ENCODE data around the gene MNAT1.
"Not testable (repeated sequence)": the region's sequence is repeated elsewhere in the genome, so short reads cannot be mapped to it uniquely, and the experiment has no call there.

The MNAT1 gene

DNA sequence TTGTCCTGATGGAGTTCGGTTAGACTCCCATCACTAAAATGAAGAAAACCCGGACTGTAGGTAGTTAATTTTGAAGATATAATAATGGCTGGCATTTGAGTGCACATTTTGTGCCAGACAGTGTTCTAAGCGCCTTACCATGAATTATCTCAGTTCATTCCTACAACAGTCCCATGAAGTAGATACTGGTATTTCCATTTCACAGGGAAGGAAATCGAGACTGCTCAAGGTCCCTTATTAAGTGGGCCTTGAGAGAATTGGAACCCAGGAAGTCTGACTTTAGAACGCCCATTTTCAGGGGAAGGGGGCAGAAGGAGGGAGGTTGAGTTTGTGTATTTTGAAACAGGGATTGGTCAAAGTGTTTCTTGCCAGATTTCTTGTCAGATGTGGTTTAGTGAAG is 855 bp downstream of the MNAT1 start:
- DNase-seq = no peak
- in situ Hi-C loops (cut with MboI; ENCODE audit: low pct_unique_long_range_greater_than_20kb, low sequenced_read_pairs) = no loop called here

DNA sequence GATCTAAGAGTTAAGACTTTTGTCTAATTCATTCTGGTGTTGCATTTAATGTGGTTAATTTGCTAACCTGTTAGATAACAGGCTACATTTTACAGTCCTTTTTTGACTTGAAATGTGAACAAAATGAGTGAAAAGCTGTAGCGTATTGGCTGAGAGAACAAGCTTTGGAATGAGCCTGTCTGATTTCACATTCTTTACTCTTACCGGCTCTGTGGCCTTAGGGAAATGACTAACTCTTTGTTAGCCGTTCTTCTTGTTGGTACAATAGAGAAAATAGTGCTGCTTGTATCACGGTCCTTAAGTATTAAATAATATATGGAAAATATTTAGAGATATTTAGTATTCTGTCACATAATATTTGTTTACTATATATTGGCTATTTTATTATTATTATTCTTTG is 1.9 kb downstream of the MNAT1 start:
- in situ Hi-C loops (cut with MboI; ENCODE audit: low pct_unique_long_range_greater_than_20kb, low sequenced_read_pairs) = no loop called here
- no peak for DNase-seq

DNA sequence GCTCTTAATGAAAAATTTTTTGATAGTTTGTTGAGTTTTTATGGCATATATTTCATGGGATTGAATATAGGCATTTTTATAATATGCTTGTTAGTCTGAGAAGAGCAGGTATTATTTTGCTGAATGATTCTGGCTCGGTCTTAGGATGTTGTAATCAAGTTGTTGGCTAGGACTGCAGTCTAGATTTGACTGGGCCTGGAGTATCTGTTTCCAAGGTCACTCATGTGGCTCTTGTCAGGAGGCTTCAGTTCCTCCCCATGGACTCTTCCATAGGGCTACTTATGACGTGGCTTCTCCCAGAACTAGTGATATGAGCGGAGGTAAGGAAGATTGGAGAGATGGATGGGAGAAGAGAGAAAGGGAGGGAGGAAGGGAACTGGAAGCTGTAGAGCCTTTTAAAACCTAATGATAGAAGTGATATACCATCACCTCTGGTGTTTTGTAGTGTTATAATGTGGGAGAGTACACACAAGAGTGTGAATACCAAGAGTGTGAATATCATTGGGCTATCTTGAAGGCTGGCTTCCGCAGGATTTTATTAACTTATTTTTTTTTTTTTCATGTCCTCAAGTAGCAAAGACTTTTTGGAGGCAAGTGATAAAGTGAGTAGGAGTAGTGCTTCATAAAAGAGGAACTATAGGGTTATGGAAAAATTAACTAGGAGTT is 4.4 kb downstream of the MNAT1 start:
- in situ Hi-C loops (cut with MboI; ENCODE audit: low pct_unique_long_range_greater_than_20kb, low sequenced_read_pairs) = no loop called here
- DNase-seq = peak; percentile 38

DNA sequence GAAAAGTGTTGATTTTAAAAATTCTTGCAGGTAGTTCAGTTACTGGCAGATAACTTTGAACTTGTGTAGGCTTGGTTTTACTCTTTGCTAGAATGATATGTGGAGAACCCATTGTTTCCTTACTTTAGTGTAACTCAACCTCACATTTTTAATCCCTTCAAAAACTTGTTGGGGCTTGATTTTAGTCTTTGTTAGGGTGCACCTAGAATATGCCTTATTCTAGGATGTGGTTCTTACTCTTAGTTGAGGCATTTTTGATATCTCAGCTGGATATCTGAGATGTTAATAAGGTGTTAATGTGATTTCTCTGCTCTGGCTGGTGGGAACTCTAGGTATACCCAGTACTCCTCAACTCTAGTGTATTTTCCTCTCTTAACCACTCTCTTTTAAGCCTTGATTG is 10.0 kb downstream of the MNAT1 start:
- in situ Hi-C loops (cut with MboI; ENCODE audit: low pct_unique_long_range_greater_than_20kb, low sequenced_read_pairs) = no loop called here
- no peak for DNase-seq

DNA sequence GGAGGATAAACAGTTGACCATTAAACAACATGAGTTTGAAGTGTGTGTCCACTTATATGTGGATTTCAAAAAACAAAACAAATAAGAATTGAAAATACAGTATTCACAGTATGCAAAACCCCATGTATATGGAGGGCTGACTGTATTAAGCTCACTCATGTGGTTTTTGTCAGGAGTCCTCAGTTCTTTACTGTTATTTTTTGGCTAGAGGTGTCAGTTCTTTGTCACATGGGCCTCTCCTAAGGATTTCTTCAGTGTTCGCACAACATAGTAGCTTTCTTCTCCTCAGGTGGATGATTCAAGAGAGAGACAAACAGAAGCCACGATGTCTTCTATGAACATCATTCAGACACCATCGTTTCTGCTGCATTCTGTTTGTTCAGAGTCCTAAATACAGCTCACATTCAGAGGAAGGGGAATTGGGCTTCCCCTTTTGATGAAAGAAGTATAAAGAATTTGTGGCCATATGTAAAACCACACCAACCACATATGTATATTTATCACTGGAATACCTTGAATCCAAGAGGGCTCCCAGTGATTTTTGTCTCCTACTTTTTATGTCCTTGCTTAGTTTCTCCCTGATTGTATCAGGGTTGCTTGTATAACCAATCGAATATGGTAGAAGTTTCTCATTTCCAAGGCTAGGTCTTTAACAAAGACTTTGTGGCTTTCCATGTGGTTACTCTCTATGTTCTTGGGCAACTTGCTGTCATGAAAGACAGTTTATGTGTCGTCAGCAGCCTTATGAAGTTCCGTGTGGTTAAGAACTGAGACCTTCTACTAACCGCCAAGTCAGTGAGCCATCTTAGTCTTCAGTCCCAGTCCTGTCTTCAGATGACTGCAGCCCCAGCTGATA is 18.9 kb downstream of the MNAT1 start:
- in situ Hi-C loops (cut with MboI; ENCODE audit: low pct_unique_long_range_greater_than_20kb, low sequenced_read_pairs) = no loop called here
- peak; percentile 93 for DNase-seq

DNA sequence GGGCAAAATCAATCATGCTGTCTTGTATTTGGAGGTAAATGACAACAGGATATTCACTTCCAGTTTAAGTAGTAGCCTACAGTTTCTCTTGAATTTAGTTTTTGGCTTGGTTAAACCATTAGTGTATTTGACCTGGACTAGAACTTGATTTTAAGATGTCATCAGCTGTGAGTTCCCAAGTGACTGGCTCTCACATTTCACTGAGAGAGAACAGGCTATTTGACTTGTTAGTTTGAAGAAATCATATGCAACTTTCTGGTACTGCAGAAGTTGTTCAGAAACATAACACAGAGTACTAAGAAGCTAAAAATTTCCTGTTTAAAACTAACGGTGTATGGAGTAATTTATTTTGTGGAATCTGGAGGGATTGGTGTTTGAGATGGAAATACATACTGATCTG is 22.3 kb downstream of the MNAT1 start:
- in situ Hi-C loops (cut with MboI; ENCODE audit: low pct_unique_long_range_greater_than_20kb, low sequenced_read_pairs) = no loop called here

DNA sequence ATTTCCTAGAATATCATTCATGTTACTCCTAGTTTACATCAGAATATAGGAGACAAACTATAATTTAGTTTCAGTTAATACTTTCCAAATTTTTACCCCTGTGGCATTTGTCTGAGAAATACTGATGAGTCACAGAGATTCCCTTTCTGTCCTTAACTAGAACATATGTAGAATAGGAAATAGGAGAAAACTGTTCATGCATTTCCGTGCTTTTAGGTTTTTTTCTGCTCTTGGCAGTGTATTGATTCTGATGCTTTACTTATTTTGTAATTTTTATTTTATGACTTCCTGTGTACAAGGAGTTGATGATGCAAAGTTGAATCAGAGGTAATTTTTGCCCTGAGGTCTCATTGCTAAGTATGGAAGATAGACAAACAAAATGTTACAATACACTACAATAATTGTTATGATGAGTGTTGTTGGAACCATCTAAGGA is 23.0 kb downstream of the MNAT1 start:
- DNase-seq = no peak
- in situ Hi-C loops (cut with MboI; ENCODE audit: low pct_unique_long_range_greater_than_20kb, low sequenced_read_pairs) = no loop called here

More for the DNA sequence above, 22.3 kb downstream of the MNAT1 start:
- DNase-seq = no peak

DNA sequence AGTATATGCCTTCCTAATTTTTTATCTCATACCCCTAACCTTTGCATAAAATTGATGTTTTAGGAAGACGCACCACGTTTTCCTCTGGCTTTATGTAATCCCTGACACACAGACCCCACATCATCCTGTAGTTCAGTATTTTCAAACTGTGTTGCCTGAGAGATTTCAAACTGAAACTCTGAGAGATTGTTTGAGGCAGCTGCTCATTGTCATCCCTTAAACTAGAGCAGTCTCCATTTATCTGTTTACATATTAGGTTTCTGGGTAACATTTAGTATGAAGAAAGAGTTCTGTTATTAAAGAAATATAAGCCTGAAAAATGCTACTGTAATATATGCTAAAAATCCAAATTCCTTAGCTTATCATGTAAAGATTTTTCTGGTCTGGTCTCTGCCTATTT is 24.3 kb downstream of the MNAT1 start:
- in situ Hi-C loops (cut with MboI; ENCODE audit: low pct_unique_long_range_greater_than_20kb, low sequenced_read_pairs) = no loop called here
- no peak for DNase-seq

DNA sequence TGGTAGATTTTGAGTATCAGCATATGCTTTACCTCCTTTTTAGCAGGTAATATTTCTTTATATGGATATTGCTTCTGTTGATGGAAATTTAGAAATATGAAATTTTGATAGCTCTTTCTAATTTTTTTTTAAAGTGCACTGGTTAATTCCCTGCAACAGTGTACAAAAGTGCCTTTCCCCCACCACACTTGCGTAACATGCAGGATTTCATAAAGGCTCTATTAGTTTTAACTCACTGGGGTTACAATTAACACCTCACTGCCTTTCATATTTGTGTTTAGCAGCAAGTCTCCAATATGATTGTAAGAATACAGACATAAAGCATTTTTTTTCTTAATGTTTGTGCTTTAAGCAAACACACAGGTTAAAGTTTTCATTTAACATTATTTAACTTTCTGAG is 25.6 kb downstream of the MNAT1 start:
- no peak for DNase-seq
- in situ Hi-C loops (cut with MboI; ENCODE audit: low pct_unique_long_range_greater_than_20kb, low sequenced_read_pairs) = no loop called here

DNA sequence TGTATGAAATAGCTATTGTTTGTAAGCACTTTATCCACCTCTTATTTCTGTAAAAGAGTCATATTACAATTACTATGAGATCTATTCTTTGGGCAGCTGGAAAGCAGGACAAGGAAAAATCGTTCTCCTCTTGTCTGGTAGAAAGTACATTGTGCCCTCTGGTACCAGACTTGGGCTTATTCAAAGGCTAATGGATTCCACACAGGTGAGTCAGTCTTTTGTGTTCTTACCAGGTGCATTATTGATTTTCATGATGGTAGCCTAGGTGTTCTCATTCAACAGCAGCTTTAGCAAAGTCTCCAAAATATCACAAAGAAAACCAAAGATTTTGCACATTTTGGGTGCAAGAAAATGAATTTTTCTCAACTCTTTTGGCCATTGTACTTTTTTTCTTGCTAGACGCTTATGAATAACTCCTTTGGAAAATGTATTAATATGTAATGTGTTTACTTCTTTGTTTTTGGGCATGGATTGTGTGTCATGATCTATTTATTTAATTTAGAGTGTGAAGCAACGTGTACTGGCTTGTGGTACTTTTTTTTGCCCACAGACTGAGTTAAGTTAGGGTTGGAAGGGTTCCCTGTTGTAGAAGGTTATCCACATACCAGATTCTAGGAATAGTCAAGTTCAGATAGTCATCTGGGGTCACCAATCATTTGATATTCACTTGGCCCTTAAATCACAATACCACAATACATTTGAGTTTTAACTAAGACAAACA is 26.2 kb downstream of the MNAT1 start:
- in situ Hi-C loops (cut with MboI; ENCODE audit: low pct_unique_long_range_greater_than_20kb, low sequenced_read_pairs) = no loop called here
- no peak for DNase-seq

DNA sequence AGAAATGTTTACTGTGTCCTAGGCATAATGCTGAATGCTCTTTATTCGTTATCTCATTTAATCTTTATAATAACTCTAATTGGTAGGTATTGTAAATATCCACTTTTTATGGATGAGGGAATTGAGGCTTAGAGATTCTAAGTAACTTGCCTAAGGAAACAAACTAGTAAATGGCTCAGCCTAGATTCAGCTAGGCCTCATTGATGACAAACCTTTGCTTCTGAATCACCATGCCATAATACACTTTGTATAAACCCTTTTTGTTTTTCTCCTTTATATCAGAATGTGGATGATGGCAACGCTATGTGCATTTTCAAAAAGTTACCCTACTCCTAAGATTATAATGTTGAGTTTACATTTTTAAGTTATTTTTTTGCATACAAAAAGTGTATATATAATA is 34.0 kb downstream of the MNAT1 start:
- DNase-seq = no peak
- in situ Hi-C loops (cut with MboI; ENCODE audit: low pct_unique_long_range_greater_than_20kb, low sequenced_read_pairs) = no loop called here

DNA sequence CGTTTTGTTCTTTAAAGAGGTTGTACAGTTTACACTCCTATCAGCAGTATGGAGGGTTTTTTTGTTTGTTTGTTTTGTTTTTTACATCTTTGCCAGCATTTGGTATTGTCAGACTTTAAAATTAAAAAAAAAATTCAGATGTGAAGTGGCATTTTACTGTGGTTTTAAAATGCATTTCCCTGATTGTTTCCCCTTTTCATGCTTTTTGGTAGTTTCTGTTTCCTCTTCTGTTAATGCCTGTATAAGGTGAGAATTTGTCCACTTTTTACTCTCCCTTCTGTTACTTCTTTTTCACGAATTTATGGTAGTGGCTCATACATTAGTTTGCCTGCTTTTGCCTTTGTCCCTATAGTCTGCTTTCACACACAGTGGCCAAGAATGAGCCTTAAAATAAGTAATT is 36.6 kb downstream of the MNAT1 start:
- peak; percentile 9 for DNase-seq
- in situ Hi-C loops (cut with MboI; ENCODE audit: low pct_unique_long_range_greater_than_20kb, low sequenced_read_pairs) = no loop called here

DNA sequence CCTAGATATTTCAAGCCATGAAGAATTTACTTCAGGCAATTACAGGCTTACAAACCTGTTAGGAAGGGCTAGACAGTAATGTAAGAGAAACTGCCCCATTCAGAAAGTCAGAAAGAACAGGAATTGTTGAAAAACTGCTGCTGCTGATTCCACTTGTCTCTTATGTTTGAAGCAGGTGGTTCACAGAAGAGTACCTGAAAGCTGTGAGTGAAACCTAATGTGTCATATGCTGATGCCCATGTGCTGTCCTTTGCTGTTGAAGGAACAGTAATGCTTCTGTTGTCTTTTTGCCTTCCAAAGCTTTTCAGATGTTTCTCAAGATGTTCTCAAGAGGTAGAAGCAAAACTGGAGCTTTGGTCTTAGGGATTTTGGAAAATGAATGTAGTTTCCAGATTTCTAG is 39.0 kb downstream of the MNAT1 start:
- DNase-seq = no peak
- in situ Hi-C loops (cut with MboI; ENCODE audit: low pct_unique_long_range_greater_than_20kb, low sequenced_read_pairs) = no loop called here

DNA sequence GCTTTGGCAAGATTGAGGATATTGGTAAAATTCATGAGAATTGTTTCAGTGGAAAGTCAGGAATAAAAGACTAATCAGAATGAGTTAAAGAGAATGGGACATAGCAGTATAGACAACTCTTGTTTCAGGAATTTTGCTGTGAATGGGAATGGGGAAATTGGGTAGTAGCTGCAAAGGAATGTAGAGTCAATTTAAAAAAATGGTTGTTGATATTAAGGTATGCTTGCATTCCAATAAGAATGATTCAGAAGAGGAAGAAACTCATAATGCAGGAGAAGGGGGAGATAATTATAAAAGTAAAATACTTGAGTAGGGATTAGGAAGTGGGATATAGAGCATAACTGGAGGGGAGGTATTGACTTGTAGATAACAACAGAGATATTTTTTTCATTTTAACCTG is 40.7 kb downstream of the MNAT1 start:
- in situ Hi-C loops (cut with MboI; ENCODE audit: low pct_unique_long_range_greater_than_20kb, low sequenced_read_pairs) = no loop called here
- DNase-seq = no peak

DNA sequence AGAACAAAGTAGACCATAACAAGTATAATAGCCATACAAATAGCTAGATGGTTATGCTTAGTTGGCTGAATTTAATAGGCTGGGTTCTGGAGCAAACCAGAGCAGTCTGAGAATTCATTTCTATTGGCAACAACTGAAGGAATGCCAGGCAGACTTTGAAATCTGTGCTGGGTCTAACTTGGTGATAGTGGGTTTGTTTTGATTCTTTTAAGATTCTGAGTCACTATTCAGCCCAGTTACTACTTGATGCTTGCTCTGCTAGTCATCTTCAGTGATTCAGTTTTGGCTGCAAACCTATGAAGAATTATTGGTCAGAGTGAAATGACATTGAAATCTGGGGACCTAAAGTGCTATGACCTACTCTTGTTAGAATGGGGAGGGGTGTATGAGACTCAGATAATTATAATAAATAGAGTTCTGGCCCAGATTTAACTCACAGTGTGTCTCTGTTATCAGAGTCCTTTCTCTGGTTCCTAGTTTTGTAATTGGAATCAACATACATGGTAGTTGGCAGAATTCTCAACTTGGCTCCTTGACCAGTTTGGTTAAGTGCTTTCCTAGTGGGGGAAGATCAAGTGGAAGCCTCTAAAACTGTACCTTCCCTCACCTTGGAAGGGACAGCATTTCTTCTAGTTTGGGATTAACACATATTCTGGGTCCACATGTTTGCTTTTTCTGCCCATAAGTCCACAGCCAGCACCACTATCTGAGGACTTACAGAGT is 43.5 kb downstream of the MNAT1 start:
- in situ Hi-C loops (cut with MboI; ENCODE audit: low pct_unique_long_range_greater_than_20kb, low sequenced_read_pairs) = no loop called here
- DNase-seq = no peak

DNA sequence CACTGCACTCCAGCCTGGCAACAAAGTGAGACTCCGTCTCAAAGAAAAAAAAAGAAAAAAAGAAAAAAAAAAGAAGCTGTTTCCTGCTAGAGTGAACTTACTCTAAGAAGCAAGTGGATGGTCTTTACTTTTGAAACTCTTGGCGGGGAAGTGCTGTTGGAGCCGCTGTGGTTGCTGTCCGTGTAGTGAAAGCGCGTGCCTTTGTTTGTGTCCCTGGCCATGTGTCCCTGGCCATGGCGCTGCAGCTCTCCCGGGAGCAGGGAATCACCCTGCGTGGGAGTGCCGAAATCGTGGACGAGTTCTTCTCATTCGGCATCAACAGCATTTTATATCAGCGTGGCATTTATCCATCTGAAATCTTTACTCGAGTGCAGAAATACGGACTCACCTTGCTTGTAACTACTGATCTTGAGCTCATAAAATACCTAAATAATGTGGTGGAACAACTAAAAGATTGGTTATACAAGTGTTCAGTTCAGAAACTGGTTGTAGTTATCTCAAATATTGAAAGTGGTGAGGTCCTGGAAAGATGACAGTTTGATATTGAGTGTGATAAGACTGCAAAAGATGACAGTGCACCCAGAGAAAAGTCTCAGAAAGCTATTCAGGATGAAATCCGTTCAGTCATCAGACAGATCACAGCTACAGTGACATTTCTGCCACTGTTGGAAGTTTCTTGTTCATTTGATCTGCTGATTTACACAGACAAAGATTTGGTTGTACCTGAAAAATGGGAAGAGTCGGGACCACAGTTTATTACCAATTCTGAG is 45.4 kb downstream of the MNAT1 start:
- DNase-seq; in situ Hi-C loops (cut with MboI; ENCODE audit: low pct_unique_long_range_greater_than_20kb, low sequenced_read_pairs): not testable (repeated sequence)

DNA sequence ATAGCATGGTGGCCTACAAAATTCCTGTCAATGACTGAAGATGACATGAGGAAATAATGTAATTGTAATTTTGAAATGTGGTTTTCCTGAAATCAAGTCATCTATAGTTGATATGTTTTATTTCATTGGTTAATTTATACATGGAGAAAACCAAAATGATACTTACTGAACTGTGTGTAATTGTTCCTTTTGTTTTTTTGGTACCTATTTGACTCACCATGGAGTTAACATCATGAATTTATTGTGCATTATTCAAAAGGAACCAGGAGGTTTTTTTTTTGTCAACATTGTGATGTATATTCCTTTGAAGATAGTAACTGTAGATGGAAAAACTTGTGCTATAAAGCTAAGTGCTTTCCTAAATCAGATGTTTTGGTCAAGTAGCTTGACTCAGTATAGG is 46.0 kb downstream of the MNAT1 start:
- in situ Hi-C loops (cut with MboI; ENCODE audit: low pct_unique_long_range_greater_than_20kb, low sequenced_read_pairs); DNase-seq: not testable (repeated sequence)

DNA sequence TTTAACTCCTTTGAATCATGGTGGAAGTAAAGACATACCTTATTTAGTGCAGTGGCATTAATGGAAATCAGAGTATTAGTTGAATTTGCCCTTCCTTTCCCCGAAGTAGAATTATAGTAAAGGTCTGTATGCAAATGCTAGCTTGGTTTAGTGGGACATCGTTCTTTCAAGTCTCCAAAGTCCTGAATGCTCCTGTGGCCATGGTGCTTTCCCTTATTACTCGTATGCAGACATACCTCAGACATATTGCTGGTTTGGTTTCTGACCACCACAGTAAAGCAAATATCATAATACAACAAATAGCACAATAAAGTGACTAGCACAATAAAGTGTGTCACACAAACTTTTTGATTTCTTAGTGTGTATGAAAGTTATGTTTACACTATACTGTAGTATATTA is 52.3 kb downstream of the MNAT1 start:
- in situ Hi-C loops (cut with MboI; ENCODE audit: low pct_unique_long_range_greater_than_20kb, low sequenced_read_pairs) = no loop called here
- DNase-seq = no peak

DNA sequence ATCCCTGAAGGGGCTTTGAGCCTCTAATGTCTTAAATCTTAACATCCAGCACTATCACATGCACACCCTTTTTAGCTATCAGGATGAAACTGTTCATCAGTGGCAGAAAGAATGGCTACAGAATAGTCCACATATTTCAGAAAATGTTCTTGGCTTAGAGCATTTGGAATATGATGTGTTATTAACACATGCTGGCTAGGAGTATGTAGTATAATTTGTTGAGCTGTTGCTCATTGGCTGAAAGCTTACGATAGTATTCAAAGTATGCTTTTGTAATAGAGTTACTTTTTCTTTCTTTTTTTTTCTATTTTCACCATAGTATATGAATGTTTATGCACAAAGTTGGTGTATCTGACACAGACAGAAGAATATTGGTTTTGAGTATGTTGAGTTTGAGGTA is 55.1 kb downstream of the MNAT1 start:
- no peak for DNase-seq
- in situ Hi-C loops (cut with MboI; ENCODE audit: low pct_unique_long_range_greater_than_20kb, low sequenced_read_pairs) = no loop called here
